ENCODE results near the gene CTSZ. TPM values are rescaled to one million over a fixed set of nuclear protein-coding genes. Genes with fewer than 3 reads are reported as not detected.

CTSZ gene
- polyA plus RNA-seq, 6 donors from 2014 or later, result 15.7 to 39.6 (median 25.4) TPM

GRCh38 chr20:59005523-59006166 lies 1.4 kb downstream of the CTSZ start:
- Mint-ChIP-seq H3K27ac (peak overlapping the region; percentile 96 to 100 (median 100)), H3K4me3 (peak overlapping the region; percentile 88 to 100 (median 96)), H3K9me3 (no peaks in the 10 kb centered on the region), H3K27me3 (no peaks in the 10 kb centered on the region), H3K36me3 (peaks cover 0 to 23% of the 10 kb centered on the region in 2 donors), H3K4me1 (peaks cover 47 to 80% (median 72%) of the 10 kb centered on the region in 3 donors)
- ATAC-seq (ENCODE audit: low read depth in 2 of 2) (no peak), DNase-seq (no peak)

DNA sequence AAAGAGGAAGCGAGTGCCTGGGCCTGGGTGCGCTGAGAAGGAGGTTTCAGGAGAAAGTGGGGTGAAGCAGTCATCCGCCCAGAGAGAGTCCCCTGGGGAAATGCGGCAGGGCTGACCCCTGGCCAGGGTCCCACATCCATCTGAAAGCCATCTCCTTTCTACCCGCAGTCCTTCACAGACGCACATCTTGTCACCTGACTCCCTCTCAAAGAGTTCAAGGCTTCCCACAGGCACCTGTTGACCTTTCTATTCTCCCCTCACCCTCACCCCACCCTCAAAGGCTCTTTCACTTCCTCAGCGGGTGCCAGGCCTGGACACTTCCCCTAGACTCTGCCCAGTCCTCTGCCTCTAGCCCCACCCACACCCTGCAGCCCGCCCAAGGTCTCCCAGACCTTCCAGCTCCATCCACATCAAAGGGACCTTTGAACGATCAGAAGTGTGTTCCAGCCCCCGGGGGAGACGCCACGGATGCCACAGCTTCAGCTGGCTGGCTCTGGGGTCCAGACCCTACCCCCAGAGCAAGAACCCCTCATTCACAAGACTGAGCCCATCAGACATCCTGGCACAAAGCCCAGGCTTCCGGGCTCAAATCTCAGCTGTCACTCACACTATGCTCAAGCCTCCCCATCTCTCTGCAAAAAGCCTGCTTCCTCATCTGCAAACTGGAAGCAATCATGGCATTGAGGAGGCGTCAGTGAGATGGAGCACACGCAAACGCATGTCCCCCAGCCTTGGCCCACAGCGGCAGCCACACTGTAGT lies 2.1 kb downstream of the CTSZ start:
- Mint-ChIP-seq H3K27me3 (no peaks in the 10 kb centered on the region), H3K36me3 (peaks cover 0 to 23% of the 10 kb centered on the region in 2 donors), H3K9me3 (no peaks in the 10 kb centered on the region), H3K4me1 (peaks cover 47 to 74% (median 68%) of the 10 kb centered on the region in 3 donors), H3K4me3 (peak overlapping the region; percentile 88 to 100 (median 96)), H3K27ac (peak overlapping the region; percentile 96 to 100 (median 100))
- DNase-seq, result peak; percentile 93
- ATAC-seq (ENCODE audit: low read depth in 2 of 2), result peak; percentile 68 to 72

GRCh38 chr20:59004493-59004762 lies 2.6 kb downstream of the CTSZ start:
- peaks cover 0 to 23% of the 10 kb centered on the region in 2 donors for H3K36me3 Mint-ChIP-seq
- peaks cover 47 to 69% (median 64%) of the 10 kb centered on the region in 3 donors for H3K4me1 Mint-ChIP-seq
- H3K4me3 Mint-ChIP-seq, result peak overlapping the region; percentile 88 to 100 (median 96)
- no peaks in the 10 kb centered on the region for H3K27me3 Mint-ChIP-seq
- no peak for DNase-seq
- H3K9me3 Mint-ChIP-seq, result no peaks in the 10 kb centered on the region
- peak overlapping the region; percentile 96 to 100 (median 100) for H3K27ac Mint-ChIP-seq
- ATAC-seq (ENCODE audit: low read depth in 2 of 2), result peak; percentile 3 to 11

DNA sequence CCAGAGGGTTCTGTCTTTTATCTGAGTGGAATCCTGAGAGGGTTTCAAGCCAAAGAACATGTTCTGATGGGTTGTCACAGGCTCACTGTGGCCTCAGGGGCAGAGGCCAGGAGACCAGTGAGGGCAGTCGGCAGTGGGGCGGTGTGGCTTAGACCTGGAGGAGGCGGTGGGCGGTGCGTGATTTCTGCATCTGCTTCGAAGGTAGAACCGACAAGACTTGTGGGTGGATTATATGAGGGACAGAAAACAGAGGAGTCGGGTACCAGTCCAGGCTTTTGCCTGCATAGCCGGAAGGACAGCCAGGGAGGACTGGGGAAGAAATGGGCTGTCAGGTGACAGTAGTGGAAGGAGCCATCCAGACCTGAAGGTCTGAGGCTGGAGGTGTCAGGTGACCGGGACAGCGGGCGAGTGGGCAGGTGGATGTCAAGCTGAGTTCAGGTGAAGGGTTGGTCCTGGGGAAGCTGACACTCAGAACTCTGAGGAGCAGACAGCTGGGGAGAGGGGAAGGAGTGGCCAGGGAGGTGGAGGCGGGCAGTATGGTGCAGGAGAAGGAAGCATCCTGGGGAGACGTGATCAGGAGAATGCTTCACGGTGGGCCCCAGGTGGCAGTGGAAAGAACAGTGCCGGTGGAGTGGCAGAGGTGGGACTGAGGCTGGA lies 3.1 kb downstream of the CTSZ start:
- no peaks in the 10 kb centered on the region for H3K9me3 Mint-ChIP-seq
- H3K27me3 Mint-ChIP-seq, result no peaks in the 10 kb centered on the region
- DNase-seq (no peak), ATAC-seq (ENCODE audit: low read depth in 2 of 2) (no peak)
- H3K4me1 Mint-ChIP-seq, result peaks cover 43 to 64% (median 61%) of the 10 kb centered on the region in 3 donors
- H3K27ac Mint-ChIP-seq, result peak overlapping the region; percentile 96 to 100 (median 100)
- H3K36me3 Mint-ChIP-seq, result peaks cover 0 to 23% of the 10 kb centered on the region in 2 donors
- peak overlapping the region; percentile 88 to 100 (median 96) for H3K4me3 Mint-ChIP-seq

- no peaks in the 10 kb centered on the region for H3K9me3 Mint-ChIP-seq
- H3K4me3 Mint-ChIP-seq, result peak overlapping the region; percentile 68 to 100 (median 94)
- DNase-seq (no peak), ATAC-seq (ENCODE audit: low read depth in 2 of 2) (no peak)
- peaks cover 37 to 55% (median 54%) of the 10 kb centered on the region in 3 donors for H3K4me1 Mint-ChIP-seq
- peaks cover 0 to 23% of the 10 kb centered on the region in 2 donors for H3K36me3 Mint-ChIP-seq
- H3K27ac Mint-ChIP-seq, result peak overlapping the region; percentile 16 to 100 (median 97)
- H3K27me3 Mint-ChIP-seq, result no peaks in the 10 kb centered on the region
Observed at GRCh38 chr20:59002874-59003399, 4.1 kb downstream of the CTSZ start.

- Mint-ChIP-seq H3K36me3 (peaks cover 0 to 27% of the 10 kb centered on the region in 2 donors), H3K4me3 (peak overlapping the region in 6 of 8 donors; percentile 68 to 96 (median 82)), H3K27me3 (no peaks in the 10 kb centered on the region), H3K9me3 (no peaks in the 10 kb centered on the region), H3K4me1 (peaks cover 37 to 54% (median 49%) of the 10 kb centered on the region in 3 donors), H3K27ac (peak overlapping the region in 5 of 6 donors; percentile 16 to 100 (median 98))
- ATAC-seq (ENCODE audit: low read depth in 2 of 2) (no peak), DNase-seq (no peak)
Observed at GRCh38 chr20:59002388-59002787, 4.7 kb downstream of the CTSZ start.

GRCh38 chr20:59001449-59002171 lies 5.4 kb downstream of the CTSZ start:
- Mint-ChIP-seq H3K27me3 (no peaks in the 10 kb centered on the region), H3K27ac (peak overlapping the region in 4 of 6 donors; percentile 66 to 96 (median 80)), H3K4me1 (peaks cover 37 to 54% (median 53%) of the 10 kb centered on the region in 3 donors), H3K9me3 (no peaks in the 10 kb centered on the region), H3K36me3 (peaks cover 0 to 30% of the 10 kb centered on the region in 2 donors), H3K4me3 (peak overlapping the region in 2 of 8 donors; percentile 20 to 31)
- no peak for ATAC-seq (ENCODE audit: low read depth in 2 of 2)
- DNase-seq, result no peak

- Mint-ChIP-seq H3K27me3 (no peaks in the 10 kb centered on the region), H3K36me3 (peaks cover 0 to 30% of the 10 kb centered on the region in 2 donors), H3K4me3 (peak overlapping the region in 1 of 8 donors; percentile 20), H3K9me3 (no peaks in the 10 kb centered on the region), H3K4me1 (peaks cover 39 to 54% (median 54%) of the 10 kb centered on the region in 3 donors), H3K27ac (peak overlapping the region in 2 of 6 donors; percentile 69 to 77)
- no peak for ATAC-seq (ENCODE audit: low read depth in 2 of 2)
- no peak for DNase-seq
Observed at GRCh38 chr20:59001068-59001448, 6.0 kb downstream of the CTSZ start.

DNA sequence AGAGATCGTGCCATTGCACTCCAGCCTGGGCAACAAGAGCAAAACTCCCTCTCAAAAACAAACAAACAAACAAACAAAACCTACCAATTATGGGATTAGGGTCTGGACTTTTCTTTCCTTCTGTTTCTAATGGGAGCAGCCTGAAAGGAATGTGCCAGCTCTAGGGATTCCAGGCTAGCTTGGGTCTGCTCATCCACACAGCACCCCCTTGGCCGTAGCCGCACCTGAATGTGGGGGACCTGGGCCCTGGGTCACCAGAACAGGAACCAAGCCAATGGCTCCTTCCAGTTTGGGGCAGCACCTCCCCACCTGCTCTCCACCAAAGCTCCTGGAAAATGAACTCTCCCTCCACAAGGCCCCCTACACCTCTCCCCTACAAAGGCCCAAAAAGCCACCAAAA lies 6.7 kb downstream of the CTSZ start:
- peaks cover 5 to 30% of the 10 kb centered on the region in 2 donors for H3K36me3 Mint-ChIP-seq
- no peaks in the 10 kb centered on the region for H3K27me3 Mint-ChIP-seq
- no peak overlapping the region for H3K4me3 Mint-ChIP-seq
- no peaks in the 10 kb centered on the region for H3K9me3 Mint-ChIP-seq
- DNase-seq, result no peak
- H3K4me1 Mint-ChIP-seq, result peaks cover 42 to 54% (median 54%) of the 10 kb centered on the region in 3 donors
- ATAC-seq (ENCODE audit: low read depth in 2 of 2), result no peak
- peak overlapping the region in 3 of 6 donors; percentile 44 to 97 (median 56) for H3K27ac Mint-ChIP-seq

DNA sequence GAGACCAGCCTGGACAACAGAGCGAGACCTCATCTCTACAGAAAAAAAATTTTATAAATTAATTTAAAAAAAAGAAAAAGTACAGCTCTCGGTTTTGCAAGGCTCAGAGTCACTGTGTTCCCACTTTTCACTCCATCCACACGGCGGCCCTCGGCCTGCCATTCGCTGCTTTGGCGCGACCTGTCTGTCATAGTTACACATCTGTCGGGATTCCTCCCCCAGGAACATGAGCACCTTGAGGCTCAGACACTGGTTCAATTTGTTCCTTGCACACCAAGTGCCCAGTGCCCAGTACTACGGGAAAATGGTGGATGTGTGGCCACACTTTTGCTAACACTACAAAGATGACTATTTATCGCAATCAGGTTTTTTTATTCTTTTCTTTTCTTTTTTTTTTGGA lies 8.4 kb downstream of the CTSZ start:
- H3K36me3 Mint-ChIP-seq, result peaks cover 5 to 22% of the 10 kb centered on the region in 2 donors

GRCh38 chr20:58997141-58997770 lies 9.8 kb downstream of the CTSZ start:
- ATAC-seq (ENCODE audit: low read depth in 2 of 2), result no peak
- H3K27ac Mint-ChIP-seq, result peak overlapping the region in 3 of 6 donors; percentile 9 to 91 (median 33)
- no peaks in the 10 kb centered on the region for H3K9me3 Mint-ChIP-seq
- no peaks in the 10 kb centered on the region for H3K27me3 Mint-ChIP-seq
- H3K4me3 Mint-ChIP-seq, result no peak overlapping the region
- H3K4me1 Mint-ChIP-seq, result peaks cover 22 to 54% (median 46%) of the 10 kb centered on the region in 3 donors
- no peak for DNase-seq
- peaks cover 5 to 8% of the 10 kb centered on the region in 2 donors for H3K36me3 Mint-ChIP-seq

More for the DNA sequence above, 8.4 kb downstream of the CTSZ start:
- peak overlapping the region in 1 of 8 donors; percentile 40 for H3K4me3 Mint-ChIP-seq
- ATAC-seq (ENCODE audit: low read depth in 2 of 2) (no peak), DNase-seq (no peak)
- no peaks in the 10 kb centered on the region for H3K9me3 Mint-ChIP-seq
- H3K27me3 Mint-ChIP-seq, result no peaks in the 10 kb centered on the region
- peak overlapping the region in 3 of 6 donors; percentile 9 to 79 (median 47) for H3K27ac Mint-ChIP-seq
- H3K4me1 Mint-ChIP-seq, result peaks cover 34 to 54% (median 54%) of the 10 kb centered on the region in 3 donors

DNA sequence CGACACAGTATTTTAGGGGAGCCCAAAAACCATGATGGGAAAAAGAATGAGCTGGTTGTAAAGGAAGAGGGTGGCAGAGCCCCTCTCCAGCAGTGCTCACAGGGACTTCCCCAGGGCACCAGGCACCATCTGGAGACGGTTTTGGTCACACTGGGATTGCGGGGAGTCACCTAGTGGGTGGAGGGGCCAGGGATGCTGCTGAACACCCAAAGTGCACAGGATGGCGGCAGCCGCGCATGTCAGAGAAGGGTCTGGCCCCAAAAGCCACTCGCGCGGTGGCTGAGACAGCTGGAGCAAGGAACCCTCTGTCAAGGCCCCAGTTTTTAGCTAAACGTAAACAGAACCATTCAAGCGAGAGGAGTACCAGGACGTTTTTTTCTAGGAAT lies 10.8 kb downstream of the CTSZ start:
- ATAC-seq (ENCODE audit: low read depth in 2 of 2) (no peak), DNase-seq (no peak)
- Mint-ChIP-seq H3K4me3 (no peak overlapping the region), H3K36me3 (peaks cover 7 to 11% of the 10 kb centered on the region in 2 donors), H3K27ac (peak overlapping the region in 1 of 6 donors; percentile 5), H3K9me3 (no peaks in the 10 kb centered on the region), H3K27me3 (no peaks in the 10 kb centered on the region), H3K4me1 (peaks cover 25 to 48% (median 38%) of the 10 kb centered on the region in 3 donors)
